GM12801 (cell line): ENCODE measurements around the gene CDYL2.

Experiments used
- CTCF ChIP-seq: IDR thresholded peaks from one replicate; pipeline ENCODE4 v1.5.1; 2011; ENCODE audit warnings: control low read depth; ENCODE audit not compliant: insufficient read length; ENCODE audit errors: extremely low read depth

The CDYL2 gene

GRCh38 chr16:80557037-80557436 lies 247.4 kb downstream of the CDYL2 start:
- TF ChIP-seq CTCF, result no peak

- no peak for TF ChIP-seq CTCF
Observed at GRCh38 chr16:80556481-80556880, 247.9 kb downstream of the CDYL2 start.

- TF ChIP-seq CTCF, result no peak
Observed at GRCh38 chr16:80554033-80554432, 250.4 kb downstream of the CDYL2 start.

GRCh38 chr16:80552277-80552676 lies 252.1 kb downstream of the CDYL2 start:
- no peak for TF ChIP-seq CTCF
